Measurements from ENCODE around the gene PLXNC1. TPM values are rescaled to one million over a fixed set of nuclear protein-coding genes. Genes with fewer than 3 reads are reported as not detected.

The PLXNC1 gene
- total and polyA plus RNA-seq, 2 of the 8 experiments (the other 6 are each of a cell fraction or from before 2014, with no cell fraction given): 0.83 to 2.0 TPM

DNA sequence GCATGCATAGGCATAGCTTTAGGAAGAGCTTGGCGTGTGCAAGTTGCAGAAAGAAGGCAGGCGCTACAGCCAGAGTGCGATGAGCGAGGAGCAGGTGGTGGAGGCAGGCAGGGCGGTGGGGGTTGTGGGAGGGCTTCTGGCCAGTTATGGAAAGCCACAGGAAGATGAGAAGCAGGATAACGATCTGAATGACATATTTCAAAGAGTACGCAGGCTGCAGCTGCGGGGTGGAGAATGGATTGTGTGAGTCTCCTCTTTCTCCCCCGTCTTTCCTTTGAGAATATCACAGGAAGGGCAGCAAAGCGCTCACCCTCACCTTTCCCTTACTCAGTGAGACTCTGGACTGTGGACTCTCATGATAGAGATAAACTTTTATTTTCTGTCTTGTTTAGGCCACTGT is 48.7 kb upstream of the PLXNC1 start:
- no peak overlapping the region for H3K27ac ChIP-seq (ENCODE audit: low read depth, low read length)
- H3K79me1 ChIP-seq (ENCODE audit: low read depth, low read length): no peaks in the 10 kb centered on the region
- H2BK120ac ChIP-seq (replicated peaks; ENCODE audit: low read depth, low read length): no peak overlapping the region
- H4K91ac ChIP-seq (replicated peaks; ENCODE audit: insufficient read length, low read length): no peak overlapping the region
- H4K8ac ChIP-seq (ENCODE audit: extremely low read depth, insufficient read depth, low read length): no peak overlapping the region
- H4K20me1 ChIP-seq (replicated peaks in 1 of 2; ENCODE audit: control insufficient read depth in 1 of 2, insufficient read depth in 2 of 2, low read length in 2 of 2): no peaks in the 10 kb centered on the region
- H3K18ac ChIP-seq (ENCODE audit: extremely low read depth, low read length): no peak overlapping the region
- POLR2A ChIA-PET (ENCODE audit: partially characterized antibody): no interaction called here
- no peak overlapping the region for H3K4me2 ChIP-seq (ENCODE audit: insufficient read depth in 1 of 2, low read depth in 2 of 2, low read length in 2 of 2)
- no peak overlapping the region for H3K56ac ChIP-seq (replicated peaks; ENCODE audit: insufficient read length, low read depth, low read length)
- peaks cover 6% of the 10 kb centered on the region; the same call in 1 of the 2 replicates for H3K23me2 ChIP-seq (ENCODE audit: low read depth, low read length)
- H4K5ac ChIP-seq (ENCODE audit: insufficient read length, low read depth, low read length): no peak overlapping the region
- no peaks in the 10 kb centered on the region for H3K9me3 ChIP-seq (ENCODE audit: insufficient read depth in 2 of 2, low read depth in 1 of 2, low read length in 1 of 2)
- 82% methylated on average over 10 of the region's 10 CpGs; no CpG with 5 or more reads in 1 of the 2 experiments for WGBS, 2 experiments (ENCODE audit: extremely low coverage in 1 of 2, insufficient coverage in 1 of 2, insufficient read length in 1 of 2, insufficient replicate concordance in 2 of 2, low coverage in 1 of 2, low lambda C conversion rate in 2 of 2, missing lambda C conversion rate in 1 of 2)
- no peak overlapping the region for H2BK20ac ChIP-seq (ENCODE audit: low read length)
- H2BK12ac ChIP-seq (ENCODE audit: low read depth, low read length): peak overlapping the region; percentile 53; the same call in 1 of the 2 replicates
- TF ChIP-seq TBP (IDR thresholded peaks at IDR 0.05; ENCODE audit: low read depth, low read length): no peak
- TF ChIP-seq POLR2AphosphoS5 (IDR thresholded peaks at IDR 0.05; ENCODE audit: low read depth, low read length): no peak
- no peak for TF ChIP-seq CHD2 (IDR thresholded peaks at IDR 0.05; ENCODE audit: low read length)
- no peak for TF ChIP-seq MAFK (IDR thresholded peaks at IDR 0.05; ENCODE audit: low read depth, low read length)
- no peaks in the 10 kb centered on the region for H3K79me2 ChIP-seq (ENCODE audit: control insufficient read depth in 1 of 2, insufficient read depth in 2 of 2, low read length in 2 of 2)
- CTCF ChIA-PET (ENCODE audit: partially characterized antibody): interaction anchor here (0.6 to 8.3 kb wide), 14 partner anchors 11 to 595 kb away, joined by 3 to 152 read pairs (median 15); no protein-coding TSS in a partner anchor
- H3K36me3 ChIP-seq (ENCODE audit: control insufficient read depth in 2 of 4, insufficient read depth in 4 of 4, low read length in 3 of 4): no peaks in the 10 kb centered on the region
- DNase-seq (ENCODE audit: low read depth in 1 of 2, low spot score in 2 of 2): no peak
- no peak overlapping the region for H3K4me3 ChIP-seq (ENCODE audit: extremely low read depth in 1 of 4, insufficient read depth in 2 of 4, low read depth in 3 of 4, low read length in 4 of 4)
- peaks cover 0 to 12% (median 8%) of the 10 kb centered on the region in 4 experiments; a peak in 5 of 7 replicates for H3K27me3 ChIP-seq (replicated peaks in 1 of 4; ENCODE audit: control insufficient read depth in 3 of 4, extremely low read depth in 1 of 4, insufficient read depth in 3 of 4, low read length in 3 of 4)
- H2BK15ac ChIP-seq (ENCODE audit: low read length): no peak overlapping the region
- no peak for FAIRE-seq
- peaks cover 0 to 4% (median 1%) of the 10 kb centered on the region in 4 experiments; a peak in 4 of 7 replicates for H3K4me1 ChIP-seq (replicated peaks in 1 of 4; ENCODE audit: control insufficient read depth in 3 of 4, insufficient read depth in 4 of 4, low read length in 3 of 4)
- no peak overlapping the region for H3K9ac ChIP-seq (replicated peaks in 1 of 4; ENCODE audit: extremely low read depth in 1 of 4, low read depth in 3 of 4, low read length in 3 of 4)
- H3K23ac ChIP-seq (ENCODE audit: insufficient read length): no peak overlapping the region
- H2AFZ ChIP-seq (ENCODE audit: low read length): no peak overlapping the region
- no peak overlapping the region for H2BK5ac ChIP-seq (ENCODE audit: low read depth, low read length)
- no peak overlapping the region for H3K4ac ChIP-seq (replicated peaks; ENCODE audit: insufficient read length, low read depth, low read length)
- no peak overlapping the region for H2AK5ac ChIP-seq (ENCODE audit: low read depth, low read length)
- no peak overlapping the region for H3K14ac ChIP-seq (ENCODE audit: insufficient read length)
